ENCODE measurements around the gene CEP95.

GRCh38 chr17:64507413-64507782 lies 621 bp downstream of the CEP95 start:
- TF ChIP-seq, protein P1, sequence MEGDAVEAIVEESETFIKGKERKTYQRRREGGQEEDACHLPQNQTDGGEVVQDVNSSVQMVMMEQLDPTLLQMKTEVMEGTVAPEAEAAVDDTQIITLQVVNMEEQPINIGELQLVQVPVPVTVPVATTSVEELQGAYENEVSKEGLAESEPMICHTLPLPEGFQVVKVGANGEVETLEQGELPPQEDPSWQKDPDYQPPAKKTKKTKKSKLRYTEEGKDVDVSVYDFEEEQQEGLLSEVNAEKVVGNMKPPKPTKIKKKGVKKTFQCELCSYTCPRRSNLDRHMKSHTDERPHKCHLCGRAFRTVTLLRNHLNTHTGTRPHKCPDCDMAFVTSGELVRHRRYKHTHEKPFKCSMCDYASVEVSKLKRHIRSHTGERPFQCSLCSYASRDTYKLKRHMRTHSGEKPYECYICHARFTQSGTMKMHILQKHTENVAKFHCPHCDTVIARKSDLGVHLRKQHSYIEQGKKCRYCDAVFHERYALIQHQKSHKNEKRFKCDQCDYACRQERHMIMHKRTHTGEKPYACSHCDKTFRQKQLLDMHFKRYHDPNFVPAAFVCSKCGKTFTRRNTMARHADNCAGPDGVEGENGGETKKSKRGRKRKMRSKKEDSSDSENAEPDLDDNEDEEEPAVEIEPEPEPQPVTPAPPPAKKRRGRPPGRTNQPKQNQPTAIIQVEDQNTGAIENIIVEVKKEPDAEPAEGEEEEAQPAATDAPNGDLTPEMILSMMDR (IDR thresholded peaks at IDR 0.05; ENCODE audit: low read length) = peak; percentile 65
- TF ChIP-seq EZH2phosphoT487 (IDR thresholded peaks at IDR 0.05; ENCODE audit: low read length) = no peak
- no peak for TF ChIP-seq EZH2 (optimal IDR thresholded peaks at IDR 0.05; ENCODE audit: low read depth, low read length)

Data from MM.1S (cell line).